Measurements from ENCODE around the gene ZNF3. TPM values are rescaled to one million over a fixed set of nuclear protein-coding genes. Genes with fewer than 3 reads are reported as not detected.
A peak's percentile ranks its signal among the peaks of the same experiment; 100 is the strongest.

Gene ZNF3
- total and polyA plus RNA-seq, 9 of the 15 experiments (the other 6 are each of a cell fraction or from before 2014, with no cell fraction given), result 30.0 to 64.9 (median 51.5) TPM

DNA sequence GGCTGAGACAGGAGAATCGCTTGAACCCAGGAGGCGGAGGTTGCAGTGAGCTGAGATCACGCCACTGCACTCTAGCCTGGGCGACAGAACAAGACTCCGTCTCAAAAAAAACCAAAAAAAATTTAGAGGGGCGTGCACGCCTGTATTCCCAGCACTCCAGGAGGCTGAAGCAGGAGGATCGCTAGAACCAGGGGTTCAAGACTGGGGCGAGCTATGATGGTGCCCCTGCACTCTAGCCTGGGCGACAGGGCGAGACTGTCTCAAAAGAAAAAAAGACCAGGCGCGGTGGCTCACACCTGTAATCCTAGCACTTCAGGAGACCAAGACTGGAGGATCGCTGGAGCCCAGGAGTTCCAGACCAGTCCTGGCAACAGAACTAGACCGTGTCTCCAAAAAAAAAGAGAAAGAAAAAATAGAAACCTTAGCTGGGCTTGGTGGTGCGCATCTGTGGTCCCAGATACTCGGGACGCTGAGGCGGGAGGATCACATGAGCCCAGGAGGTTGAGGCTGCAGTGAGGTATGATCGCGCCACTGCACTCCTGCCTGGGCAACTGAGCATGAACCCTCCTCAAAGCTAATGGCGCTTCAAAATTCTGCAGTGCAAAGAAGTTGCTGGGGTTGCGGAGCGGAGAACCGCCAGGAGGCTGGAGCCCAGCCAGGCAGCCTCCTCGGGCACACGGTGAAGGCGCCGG is 44.9 kb upstream of the ZNF3 start (continued):
- TF ChIP-seq RAD21 (CRISPR knock-in tag; conservative IDR thresholded peaks at IDR 0.05 in 1 of 2, IDR thresholded peaks at IDR 0.05 in 1 of 2) (peak; percentile 7 to 13; a peak in 1 of 4 replicates), FOXA3 (CRISPR knock-in tag; conservative IDR thresholded peaks at IDR 0.05 in 1 of 2, IDR thresholded peaks at IDR 0.05 in 1 of 2) (0 out of 4 replicates have a peak, but pooled peaks of 1 of the 2 experiments have one; percentile 30), ZNF778 (CRISPR knock-in tag; IDR thresholded peaks at IDR 0.05) (no peak), HNRNPL (IDR thresholded peaks at IDR 0.05; ENCODE audit: low read depth, low read length) (no peak), JUNB (CRISPR knock-in tag; conservative IDR thresholded peaks at IDR 0.05) (0 out of 2 replicates have a peak, but pooled peaks have one; percentile 8), CHCHD3 (CRISPR knock-in tag; IDR thresholded peaks at IDR 0.05) (peak; percentile 48; the same call in 1 of the 2 replicates), RBBP5 (IDR thresholded peaks at IDR 0.05; ENCODE audit: borderline replicate concordance, insufficient read depth, low read length, poor library complexity, severe bottlenecking) (no peak), E2F3 (CRISPR knock-in tag; IDR thresholded peaks at IDR 0.05) (peak; percentile 80), NFIX (CRISPR knock-in tag; IDR thresholded peaks at IDR 0.05; ENCODE audit: low read depth) (peak; percentile 49; the same call in 1 of the 2 replicates), ZBTB49 (CRISPR knock-in tag; IDR thresholded peaks at IDR 0.05; ENCODE audit: borderline replicate concordance) (no peak), POLR3A (IDR thresholded peaks at IDR 0.05; ENCODE audit: borderline replicate concordance, extremely low read depth, insufficient read depth, insufficient read length) (no peak), NFYB (IDR thresholded peaks at IDR 0.05; ENCODE audit: extremely low read depth, insufficient read length) (no peak), MAFK (IDR thresholded peaks at IDR 0.05; ENCODE audit: low read length) (0 out of 2 replicates have a peak, but pooled peaks have one; percentile 14), NR2F6 (CRISPR knock-in tag; IDR thresholded peaks at IDR 0.05) (no peak), HDAC1 (IDR thresholded peaks at IDR 0.05) (peak in 1 of 2 experiments; percentile 5; a peak in 1 of 4 replicates), ATF4 (CRISPR knock-in tag; IDR thresholded peaks at IDR 0.05) (0 out of 2 replicates have a peak, but pooled peaks have one; percentile 5), PTBP1 (IDR thresholded peaks at IDR 0.05; ENCODE audit: low read depth, low read length) (no peak)
- TF ChIP-seq, protein P1, sequence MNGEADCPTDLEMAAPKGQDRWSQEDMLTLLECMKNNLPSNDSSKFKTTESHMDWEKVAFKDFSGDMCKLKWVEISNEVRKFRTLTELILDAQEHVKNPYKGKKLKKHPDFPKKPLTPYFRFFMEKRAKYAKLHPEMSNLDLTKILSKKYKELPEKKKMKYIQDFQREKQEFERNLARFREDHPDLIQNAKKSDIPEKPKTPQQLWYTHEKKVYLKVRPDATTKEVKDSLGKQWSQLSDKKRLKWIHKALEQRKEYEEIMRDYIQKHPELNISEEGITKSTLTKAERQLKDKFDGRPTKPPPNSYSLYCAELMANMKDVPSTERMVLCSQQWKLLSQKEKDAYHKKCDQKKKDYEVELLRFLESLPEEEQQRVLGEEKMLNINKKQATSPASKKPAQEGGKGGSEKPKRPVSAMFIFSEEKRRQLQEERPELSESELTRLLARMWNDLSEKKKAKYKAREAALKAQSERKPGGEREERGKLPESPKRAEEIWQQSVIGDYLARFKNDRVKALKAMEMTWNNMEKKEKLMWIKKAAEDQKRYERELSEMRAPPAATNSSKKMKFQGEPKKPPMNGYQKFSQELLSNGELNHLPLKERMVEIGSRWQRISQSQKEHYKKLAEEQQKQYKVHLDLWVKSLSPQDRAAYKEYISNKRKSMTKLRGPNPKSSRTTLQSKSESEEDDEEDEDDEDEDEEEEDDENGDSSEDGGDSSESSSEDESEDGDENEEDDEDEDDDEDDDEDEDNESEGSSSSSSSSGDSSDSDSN (IDR thresholded peaks at IDR 0.05; ENCODE audit: borderline replicate concordance in 1 of 2, low read depth in 2 of 2, low read length in 2 of 2), result peak in 1 of 2 experiments; percentile 68; a peak in 1 of 4 replicates
- TF ChIP-seq, protein P2, sequence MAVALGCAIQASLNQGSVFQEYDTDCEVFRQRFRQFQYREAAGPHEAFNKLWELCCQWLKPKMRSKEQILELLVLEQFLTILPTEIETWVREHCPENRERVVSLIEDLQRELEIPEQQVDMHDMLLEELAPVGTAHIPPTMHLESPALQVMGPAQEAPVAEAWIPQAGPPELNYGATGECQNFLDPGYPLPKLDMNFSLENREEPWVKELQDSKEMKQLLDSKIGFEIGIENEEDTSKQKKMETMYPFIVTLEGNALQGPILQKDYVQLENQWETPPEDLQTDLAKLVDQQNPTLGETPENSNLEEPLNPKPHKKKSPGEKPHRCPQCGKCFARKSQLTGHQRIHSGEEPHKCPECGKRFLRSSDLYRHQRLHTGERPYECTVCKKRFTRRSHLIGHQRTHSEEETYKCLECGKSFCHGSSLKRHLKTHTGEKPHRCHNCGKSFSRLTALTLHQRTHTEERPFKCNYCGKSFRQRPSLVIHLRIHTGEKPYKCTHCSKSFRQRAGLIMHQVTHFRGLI (CRISPR knock-in tag; IDR thresholded peaks at IDR 0.05), result no peak
